HFFc6 (cell line): ENCODE results near the gene STK32A. TPM values are rescaled to one million over a fixed set of nuclear protein-coding genes. Genes with fewer than 3 reads are reported as not detected.
"Not testable (repeated sequence)": the region's sequence is repeated elsewhere in the genome, so short reads cannot be mapped to it uniquely, and the experiment has no call there.

ENCODE experiments used
- DNase-seq: peaks from one replicate; pipeline ENCODE4 v3.0.0-alpha.2; 2018
- H3K27ac Mint-ChIP-seq: 2 replicates; pipeline ENCODE4 v1.8.0; 2020; ENCODE audit warnings: mild to moderate bottlenecking, mixed read lengths
- H3K27me3 Mint-ChIP-seq: 2 replicates; pipeline ENCODE4 v1.8.0; 2021; ENCODE audit warnings: mild to moderate bottlenecking, moderate library complexity, mixed read lengths; ENCODE audit not compliant: insufficient read depth
- H3K36me3 Mint-ChIP-seq: 2 replicates; pipeline ENCODE4 v1.8.0; 2021; ENCODE audit warnings: low read depth, mixed read lengths
- H3K4me1 Mint-ChIP-seq: 2 replicates; pipeline ENCODE4 v1.8.0; 2020; ENCODE audit warnings: low read depth, mixed read lengths
- H3K4me3 Mint-ChIP-seq: 2 replicates; pipeline ENCODE4 v1.8.0; 2020; ENCODE audit warnings: mild to moderate bottlenecking, moderate library complexity, mixed read lengths
- H3K9me3 Mint-ChIP-seq: 2 replicates; pipeline ENCODE4 v1.8.0; 2020; ENCODE audit warnings: mild to moderate bottlenecking, mixed read lengths
- total RNA-seq, 6 experiments: library from RNA; stranded (reverse); fragmentation: NEBNext Ultra II Directional; extraction: Animal tissue kit (Norgen Biotek cat#: 25700); gene quantifications; 2 replicates in 1 of 6; 3 replicates in 5 of 6; pipeline ENCODE4 v1.2.3, GENCODE V29; 2021
- TF ChIP-seq, protein P1 (sequence below): fragments of 200-600 bp; sonication (generic); IDR thresholded peaks from 2 replicates; pipeline ENCODE4 v1.5.0; 2021; ENCODE audit warnings: antibody characterized with exemption, mild to moderate bottlenecking

The STK32A gene
- total RNA-seq, 6 experiments from 2014 or later = 0.21 to 1.4 (median 0.91) TPM

DNA sequence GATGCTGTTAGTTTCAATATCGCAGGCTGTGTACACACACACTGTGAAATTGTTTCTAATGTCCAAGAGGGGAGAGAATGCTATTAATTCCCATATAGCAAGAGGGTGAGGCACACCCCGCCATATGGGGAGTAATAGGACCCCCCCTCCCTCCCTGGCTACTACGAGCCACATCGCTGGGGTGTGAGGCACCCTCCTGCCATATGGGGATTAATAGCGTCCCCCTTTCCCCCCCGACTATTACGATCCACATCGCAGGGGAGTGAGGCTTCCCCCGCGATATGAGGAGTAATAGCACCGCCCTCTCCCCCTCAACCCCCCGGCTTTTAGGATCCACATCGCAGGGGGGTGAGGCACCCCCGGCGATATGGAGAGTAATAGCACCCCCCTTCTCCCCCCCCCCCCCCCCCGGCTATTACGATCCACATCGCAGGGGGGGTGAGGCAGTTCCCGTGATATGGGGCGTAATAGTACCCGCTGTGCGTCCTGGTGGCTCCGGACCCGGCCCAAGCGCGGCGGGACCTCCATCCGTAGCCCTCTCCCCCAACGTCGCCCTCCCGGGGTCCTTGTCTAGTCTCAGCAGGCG, 494 bp upstream of the STK32A start:
- DNase-seq = no peak
- TF ChIP-seq, protein P1, sequence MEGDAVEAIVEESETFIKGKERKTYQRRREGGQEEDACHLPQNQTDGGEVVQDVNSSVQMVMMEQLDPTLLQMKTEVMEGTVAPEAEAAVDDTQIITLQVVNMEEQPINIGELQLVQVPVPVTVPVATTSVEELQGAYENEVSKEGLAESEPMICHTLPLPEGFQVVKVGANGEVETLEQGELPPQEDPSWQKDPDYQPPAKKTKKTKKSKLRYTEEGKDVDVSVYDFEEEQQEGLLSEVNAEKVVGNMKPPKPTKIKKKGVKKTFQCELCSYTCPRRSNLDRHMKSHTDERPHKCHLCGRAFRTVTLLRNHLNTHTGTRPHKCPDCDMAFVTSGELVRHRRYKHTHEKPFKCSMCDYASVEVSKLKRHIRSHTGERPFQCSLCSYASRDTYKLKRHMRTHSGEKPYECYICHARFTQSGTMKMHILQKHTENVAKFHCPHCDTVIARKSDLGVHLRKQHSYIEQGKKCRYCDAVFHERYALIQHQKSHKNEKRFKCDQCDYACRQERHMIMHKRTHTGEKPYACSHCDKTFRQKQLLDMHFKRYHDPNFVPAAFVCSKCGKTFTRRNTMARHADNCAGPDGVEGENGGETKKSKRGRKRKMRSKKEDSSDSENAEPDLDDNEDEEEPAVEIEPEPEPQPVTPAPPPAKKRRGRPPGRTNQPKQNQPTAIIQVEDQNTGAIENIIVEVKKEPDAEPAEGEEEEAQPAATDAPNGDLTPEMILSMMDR = no peak

DNA sequence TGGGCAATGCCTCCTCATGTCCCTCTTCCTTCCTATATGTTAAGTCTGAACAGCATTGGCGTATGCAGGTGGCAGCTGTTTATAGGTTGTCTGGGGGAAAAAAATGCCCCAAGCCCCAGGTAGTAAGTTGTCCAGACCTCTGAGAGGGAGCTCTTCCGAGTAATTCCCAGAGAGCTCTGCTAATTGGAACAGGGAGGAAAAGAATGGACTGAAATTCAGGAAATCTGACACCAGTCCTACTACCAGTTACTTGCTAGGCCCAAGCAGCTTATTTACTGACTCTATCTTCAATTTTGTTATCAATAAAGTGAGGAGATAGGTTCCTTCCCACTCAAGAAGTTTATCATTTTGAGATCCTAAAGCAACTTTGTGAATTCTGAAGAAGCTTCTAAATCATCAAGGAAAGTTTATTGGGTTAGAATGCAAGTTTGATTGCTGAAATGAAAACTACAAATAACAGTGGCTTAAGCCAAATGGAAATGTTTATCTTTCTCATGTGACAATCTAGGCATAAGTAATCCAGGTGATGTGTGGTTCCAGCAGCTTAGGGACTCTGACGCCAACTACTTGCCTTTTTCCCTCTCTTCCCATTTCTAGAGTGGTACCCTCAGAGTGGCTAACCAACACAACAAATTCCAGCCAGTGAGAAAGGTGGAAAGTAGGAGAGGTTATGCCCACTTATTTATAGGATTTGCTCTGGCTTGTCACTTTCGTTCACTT, 5.6 kb downstream of the STK32A start:
- TF ChIP-seq, protein P1 = no peak
- Mint-ChIP-seq H3K27me3 (peaks cover 11% of the 10 kb centered on the region; the same call in 1 of the 2 replicates), H3K9me3 (no peaks in the 10 kb centered on the region), H3K27ac (no peak overlapping the region), H3K4me1 (no peaks in the 10 kb centered on the region), H3K4me3 (no peak overlapping the region), H3K36me3 (no peaks in the 10 kb centered on the region)
- DNase-seq = no peak

More for the DNA sequence above, 494 bp upstream of the STK32A start:
- H3K4me3 Mint-ChIP-seq = peak overlapping the region; percentile 34; the same call in 1 of the 2 replicates
- no peaks in the 10 kb centered on the region for H3K4me1 Mint-ChIP-seq
- peaks cover 15% of the 10 kb centered on the region for H3K27me3 Mint-ChIP-seq
- H3K36me3 Mint-ChIP-seq = no peaks in the 10 kb centered on the region
- H3K9me3 Mint-ChIP-seq = no peaks in the 10 kb centered on the region
- H3K27ac Mint-ChIP-seq = no peak overlapping the region

DNA sequence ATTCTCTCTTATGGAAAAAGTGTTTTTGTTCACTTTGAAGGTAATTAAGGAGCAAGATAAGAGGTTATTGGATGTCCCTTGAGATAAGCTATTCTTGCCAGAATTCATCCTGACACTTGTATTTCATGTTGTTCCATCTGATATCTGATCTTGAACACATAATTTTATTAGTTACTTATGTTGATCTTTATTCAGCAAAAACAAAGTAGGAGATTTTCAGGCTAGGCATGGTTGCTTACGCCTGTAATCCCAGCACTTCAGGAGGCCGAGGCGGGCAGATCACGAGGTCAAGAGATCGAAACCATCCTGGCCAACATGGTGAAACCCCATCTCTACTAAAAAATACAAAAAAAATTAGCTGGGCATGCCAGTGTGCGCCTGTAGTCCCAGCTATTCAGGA, 8.4 kb downstream of the STK32A start:
- not testable (repeated sequence) for H3K27me3 Mint-ChIP-seq, H3K27ac Mint-ChIP-seq, H3K4me1 Mint-ChIP-seq, H3K9me3 Mint-ChIP-seq, H3K4me3 Mint-ChIP-seq, DNase-seq, H3K36me3 Mint-ChIP-seq

DNA sequence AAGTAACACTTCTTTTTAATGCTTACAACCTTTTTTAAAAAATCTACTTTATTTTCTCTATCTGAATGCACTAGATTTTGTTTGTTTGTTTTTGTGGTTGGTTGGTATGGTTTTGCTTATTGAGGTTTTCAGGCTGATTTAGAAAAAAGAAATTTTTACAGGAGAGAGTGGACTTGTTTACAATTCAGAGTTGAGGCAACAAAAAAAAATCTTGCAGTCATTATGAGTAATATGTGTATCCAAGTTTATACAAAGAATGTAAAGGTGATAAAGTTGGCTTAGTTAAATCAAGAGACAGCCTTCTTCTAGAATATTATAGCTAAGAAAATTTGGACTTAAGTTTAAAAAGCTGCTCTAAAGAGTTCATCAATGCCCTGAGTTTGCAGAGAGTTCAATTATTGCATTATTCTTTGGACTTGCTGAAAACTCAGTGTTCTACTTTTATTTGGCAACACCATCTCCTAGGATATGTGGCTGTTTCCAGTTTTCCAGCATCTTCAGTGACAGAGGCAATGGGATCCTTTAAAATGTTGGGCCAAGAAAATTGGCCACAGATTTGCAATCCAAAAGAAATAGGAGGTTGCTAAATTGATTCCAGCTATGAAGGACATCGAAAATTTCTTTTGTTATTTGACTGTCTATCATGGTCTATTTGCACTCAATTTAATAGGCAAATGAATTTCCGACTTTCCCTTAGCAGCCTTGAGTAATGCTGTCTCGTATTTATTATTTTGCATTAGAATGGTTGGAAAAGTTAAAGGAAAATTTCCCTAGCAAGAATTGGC, 10.7 kb downstream of the STK32A start:
- no peak overlapping the region for H3K27ac Mint-ChIP-seq

DNA sequence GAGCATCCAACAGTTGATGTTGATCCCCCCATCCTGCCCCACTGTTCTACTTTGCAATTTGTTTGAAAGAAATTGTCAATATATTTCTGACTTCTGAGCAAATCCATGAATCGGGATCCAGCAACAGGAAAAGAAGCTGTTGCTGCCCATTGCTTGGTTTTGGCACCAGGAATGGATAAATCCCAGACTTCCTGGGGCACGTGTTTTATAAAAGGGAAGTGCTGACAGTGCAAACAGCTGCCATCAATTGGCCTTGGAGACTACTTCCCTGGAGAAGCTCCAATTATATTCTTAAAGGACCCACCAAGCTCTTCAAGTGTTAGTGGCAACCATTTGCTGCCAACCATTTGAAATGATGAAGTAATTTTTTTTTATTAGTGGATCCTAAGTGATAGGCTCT, 13.7 kb downstream of the STK32A start:
- Mint-ChIP-seq H3K4me3 (no peak overlapping the region), H3K27ac (no peak overlapping the region), H3K27me3 (no peaks in the 10 kb centered on the region), H3K4me1 (no peaks in the 10 kb centered on the region), H3K9me3 (no peaks in the 10 kb centered on the region), H3K36me3 (no peaks in the 10 kb centered on the region)
- TF ChIP-seq, protein P1 = no peak
- DNase-seq = no peak

More for the DNA sequence above, 10.7 kb downstream of the STK32A start:
- TF ChIP-seq, protein P1 = no peak
- peaks cover 4% of the 10 kb centered on the region; the same call in 1 of the 2 replicates for H3K27me3 Mint-ChIP-seq
- H3K4me1 Mint-ChIP-seq = no peaks in the 10 kb centered on the region
- H3K9me3 Mint-ChIP-seq = no peaks in the 10 kb centered on the region
- no peak overlapping the region for H3K4me3 Mint-ChIP-seq
- DNase-seq = no peak
- no peaks in the 10 kb centered on the region for H3K36me3 Mint-ChIP-seq

DNA sequence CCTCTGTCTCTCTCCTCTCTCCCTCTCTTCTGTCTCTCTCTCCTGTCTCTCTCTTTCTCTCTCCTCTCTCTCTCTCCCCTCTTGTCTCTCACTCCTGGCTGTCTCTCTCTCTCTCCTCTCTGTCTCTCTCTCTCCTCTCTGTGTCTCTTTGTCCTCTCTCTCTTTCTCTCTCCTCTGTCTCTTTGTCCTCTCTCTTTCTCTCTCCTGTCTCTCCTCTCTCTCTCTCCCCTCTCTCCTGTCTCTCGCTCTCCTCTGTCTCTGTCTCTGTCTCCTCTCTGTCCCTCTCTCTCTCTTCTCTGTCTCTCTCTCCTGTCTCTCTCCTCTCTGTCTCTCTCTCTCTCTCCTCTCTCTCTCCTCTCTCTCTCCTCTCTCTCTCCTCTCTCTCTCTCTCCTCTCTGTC, 25.0 kb downstream of the STK32A start:
- TF ChIP-seq, protein P1 = no peak
- no peak for DNase-seq
- no peaks in the 10 kb centered on the region for H3K9me3 Mint-ChIP-seq
- no peak overlapping the region for H3K4me3 Mint-ChIP-seq
- no peaks in the 10 kb centered on the region for H3K4me1 Mint-ChIP-seq
- no peak overlapping the region for H3K27ac Mint-ChIP-seq
- H3K27me3 Mint-ChIP-seq = peaks cover 8% of the 10 kb centered on the region
- no peaks in the 10 kb centered on the region for H3K36me3 Mint-ChIP-seq
